ENCODE results near the gene VASP.
"Not testable (repeated sequence)": the region's sequence is repeated elsewhere in the genome, so short reads cannot be mapped to it uniquely, and the experiment has no call there.

The VASP gene

DNA sequence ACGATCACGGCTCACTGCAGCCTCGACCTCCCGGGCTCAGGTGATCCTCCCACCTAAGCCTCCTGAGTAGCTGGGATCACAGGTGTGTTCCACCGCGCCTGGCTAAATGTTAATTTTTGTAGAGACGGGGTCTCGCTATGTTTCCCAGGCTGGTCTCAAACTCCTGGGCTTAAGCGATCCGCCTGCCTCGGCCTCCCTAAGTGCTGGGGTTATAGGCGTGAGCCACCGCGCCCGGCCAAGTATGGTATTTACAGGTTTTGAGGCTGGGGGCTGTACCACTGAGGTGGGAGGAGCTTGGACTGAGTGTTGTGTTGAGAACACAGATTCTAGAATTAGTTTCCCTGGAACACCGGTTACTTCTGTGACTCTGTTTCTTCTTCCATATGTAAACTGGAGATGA lies 9.5 kb upstream of the VASP start:
- no peak for DNase-seq

DNA sequence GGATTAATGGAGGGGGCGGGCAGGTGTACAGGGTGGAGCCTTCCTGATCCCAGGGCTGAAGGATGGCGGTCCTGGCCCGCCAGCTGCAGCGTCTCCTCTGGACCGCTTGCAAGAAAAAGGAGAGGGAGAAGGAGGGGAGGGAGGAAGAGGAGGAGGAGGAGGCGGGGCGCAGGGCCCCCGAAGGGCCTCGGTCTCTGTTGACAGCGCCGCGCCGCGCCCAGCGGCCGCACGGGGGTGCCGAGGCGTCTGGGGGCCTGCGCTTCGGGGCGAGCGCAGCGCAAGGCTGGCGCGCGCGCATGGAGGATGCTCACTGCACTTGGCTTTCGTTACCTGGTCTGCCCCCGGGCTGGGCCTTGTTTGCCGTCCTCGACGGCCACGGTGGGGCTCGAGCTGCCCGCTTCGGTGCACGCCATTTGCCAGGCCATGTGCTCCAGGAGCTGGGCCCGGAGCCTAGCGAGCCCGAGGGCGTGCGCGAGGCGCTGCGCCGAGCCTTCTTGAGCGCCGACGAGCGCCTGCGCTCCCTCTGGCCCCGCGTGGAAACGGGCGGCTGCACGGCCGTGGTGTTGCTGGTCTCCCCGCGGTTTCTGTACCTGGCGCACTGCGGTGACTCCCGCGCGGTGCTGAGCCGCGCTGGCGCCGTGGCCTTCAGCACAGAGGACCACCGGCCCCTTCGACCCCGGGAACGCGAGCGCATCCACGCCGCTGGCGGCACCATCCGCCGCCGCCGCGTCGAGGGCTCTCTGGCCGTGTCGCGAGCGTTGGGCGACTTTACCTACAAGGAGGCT lies 8.7 kb upstream of the VASP start, which contains the start of gene PPM1N:
TSS of gene PPM1N (plus strand) at position 33 of the 785 bp plus-strand sequence. CDS start at position 63, 30 bp downstream.
- DNase-seq = peak; percentile 67

DNA sequence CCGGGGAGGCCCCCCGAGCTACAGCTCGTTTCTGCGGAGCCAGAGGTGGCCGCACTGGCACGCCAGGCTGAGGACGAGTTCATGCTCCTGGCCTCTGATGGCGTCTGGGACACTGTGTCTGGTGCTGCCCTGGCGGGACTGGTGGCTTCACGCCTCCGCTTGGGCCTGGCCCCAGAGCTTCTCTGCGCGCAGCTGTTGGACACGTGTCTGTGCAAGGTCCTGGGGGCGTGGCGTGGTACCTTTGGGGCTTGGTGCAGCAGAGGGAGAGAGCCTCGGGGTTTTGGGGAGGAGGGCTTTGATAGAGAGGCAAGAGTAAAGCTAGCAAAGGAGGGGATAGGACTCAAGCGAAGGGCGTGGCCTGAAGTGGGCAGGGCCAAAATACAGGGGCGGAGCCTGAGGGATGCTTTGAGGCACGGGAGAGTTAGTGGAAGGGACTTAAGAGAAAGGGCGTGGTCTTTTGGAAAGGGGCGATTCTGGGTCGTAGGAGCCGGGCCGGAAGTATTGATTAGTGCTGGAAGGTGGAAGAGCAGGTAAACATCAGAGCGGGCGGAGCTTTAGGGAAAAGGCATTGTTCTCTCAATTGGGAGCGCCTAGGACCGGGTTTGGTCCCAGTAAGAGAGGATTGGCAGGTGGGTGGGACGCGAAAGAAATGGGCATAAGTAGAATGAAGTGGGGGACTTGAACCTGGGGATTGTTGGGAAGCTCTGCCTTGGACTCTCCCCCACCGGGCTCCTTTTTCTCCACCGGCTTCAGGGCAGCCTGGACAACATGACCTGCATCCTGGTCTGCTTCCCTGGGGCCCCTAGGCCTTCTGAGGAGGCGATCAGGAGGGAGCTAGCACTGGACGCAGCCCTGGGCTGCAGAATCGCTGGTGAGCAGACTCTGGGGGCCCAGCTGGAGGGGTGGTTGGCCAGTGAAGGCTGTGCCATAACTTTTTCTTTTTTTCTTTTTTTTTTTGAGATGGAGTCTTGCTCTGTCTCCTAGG lies 7.8 kb upstream of the VASP start:
- DNase-seq = peak; percentile 80

DNA sequence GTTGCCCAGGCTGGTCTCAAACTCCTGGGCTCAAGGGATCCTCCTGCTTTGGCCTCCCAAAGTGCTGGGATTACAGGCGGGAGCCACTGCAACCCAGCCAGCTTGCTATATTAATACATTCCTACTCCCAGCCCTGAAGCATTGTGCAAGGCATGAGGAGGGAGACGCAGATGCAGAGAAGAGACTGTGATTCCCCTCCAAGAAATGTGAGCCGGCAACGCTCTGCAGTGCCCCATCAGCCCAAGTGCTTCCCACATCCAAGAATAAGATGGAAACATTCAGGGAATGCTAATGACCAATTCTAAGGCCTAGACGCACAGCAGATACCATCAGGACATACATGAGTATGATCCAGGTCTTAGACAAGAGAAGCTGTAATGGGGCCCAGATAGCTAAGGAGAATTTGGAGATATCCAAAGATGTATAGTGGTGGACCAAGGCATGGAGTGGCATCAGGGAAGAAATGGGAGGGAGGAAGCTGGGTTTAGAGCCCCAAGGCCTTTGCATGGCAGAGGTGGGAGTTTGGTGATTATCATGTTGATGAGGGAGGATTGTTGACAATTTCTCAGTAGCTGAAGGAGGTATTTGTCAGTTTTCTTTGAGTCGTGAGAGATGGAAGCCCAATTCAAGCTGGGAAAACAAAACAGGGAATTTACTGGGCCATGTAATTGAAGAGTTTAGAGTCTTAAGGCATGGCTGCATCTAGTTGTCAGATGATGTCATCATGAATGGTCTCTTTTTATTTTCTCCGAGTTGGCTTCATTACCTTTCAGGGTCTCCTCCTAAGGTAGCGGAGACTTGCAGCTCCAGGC lies 6.2 kb upstream of the VASP start:
- DNase-seq = no peak

DNA sequence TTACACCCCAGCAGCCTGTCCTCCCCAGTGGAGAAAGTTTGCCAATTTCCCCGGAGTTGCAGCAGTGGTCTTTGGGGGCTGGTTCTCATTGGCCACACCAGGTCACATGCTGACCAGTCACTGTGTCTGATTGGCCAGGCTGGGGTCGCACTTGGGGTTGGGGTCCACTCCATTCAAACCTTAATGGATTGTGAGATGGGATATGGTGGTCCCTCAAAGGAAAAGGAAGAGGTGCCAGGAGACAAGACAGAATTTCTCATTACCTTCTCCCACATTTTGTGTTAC lies 5.6 kb upstream of the VASP start:
- no peak for DNase-seq

DNA sequence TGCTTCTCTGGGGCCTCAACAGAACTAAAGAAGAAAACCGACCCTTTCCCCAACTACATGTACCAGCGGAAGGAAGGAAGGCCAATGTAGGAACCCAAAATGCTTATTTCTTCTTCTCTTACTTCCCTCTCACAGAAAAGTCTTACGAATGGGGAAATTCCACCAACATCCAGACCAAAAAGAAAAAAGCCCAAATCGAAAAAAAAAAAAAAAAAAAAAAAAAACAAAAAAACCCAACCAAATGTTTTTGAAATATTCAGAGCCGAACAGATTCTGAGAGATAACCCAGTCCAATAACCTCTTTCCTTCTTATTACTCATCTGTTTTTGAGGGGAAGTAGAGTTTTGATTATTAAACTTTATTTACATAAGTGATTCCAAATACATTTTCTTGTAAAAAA lies 5.2 kb upstream of the VASP start:
- no peak for DNase-seq

DNA sequence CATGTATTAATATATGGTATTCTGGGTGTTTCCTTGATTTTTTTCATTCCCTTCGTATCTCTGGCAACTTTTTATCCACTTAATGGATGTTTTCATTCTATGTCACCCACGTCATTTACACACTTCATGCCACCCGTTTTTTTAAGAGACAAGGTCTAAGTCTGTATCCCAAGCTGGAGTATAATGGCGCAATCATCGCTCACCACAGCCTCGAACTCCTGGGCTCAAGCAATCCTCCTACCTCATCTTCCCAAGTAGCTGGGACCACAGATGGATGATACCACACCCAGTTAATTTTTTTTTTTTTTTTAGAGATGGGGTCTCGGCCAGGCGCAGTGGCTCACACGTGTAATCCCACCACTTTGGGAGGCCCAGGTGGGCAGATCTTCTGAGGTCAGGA lies 3.4 kb upstream of the VASP start:
- DNase-seq = no peak

DNA sequence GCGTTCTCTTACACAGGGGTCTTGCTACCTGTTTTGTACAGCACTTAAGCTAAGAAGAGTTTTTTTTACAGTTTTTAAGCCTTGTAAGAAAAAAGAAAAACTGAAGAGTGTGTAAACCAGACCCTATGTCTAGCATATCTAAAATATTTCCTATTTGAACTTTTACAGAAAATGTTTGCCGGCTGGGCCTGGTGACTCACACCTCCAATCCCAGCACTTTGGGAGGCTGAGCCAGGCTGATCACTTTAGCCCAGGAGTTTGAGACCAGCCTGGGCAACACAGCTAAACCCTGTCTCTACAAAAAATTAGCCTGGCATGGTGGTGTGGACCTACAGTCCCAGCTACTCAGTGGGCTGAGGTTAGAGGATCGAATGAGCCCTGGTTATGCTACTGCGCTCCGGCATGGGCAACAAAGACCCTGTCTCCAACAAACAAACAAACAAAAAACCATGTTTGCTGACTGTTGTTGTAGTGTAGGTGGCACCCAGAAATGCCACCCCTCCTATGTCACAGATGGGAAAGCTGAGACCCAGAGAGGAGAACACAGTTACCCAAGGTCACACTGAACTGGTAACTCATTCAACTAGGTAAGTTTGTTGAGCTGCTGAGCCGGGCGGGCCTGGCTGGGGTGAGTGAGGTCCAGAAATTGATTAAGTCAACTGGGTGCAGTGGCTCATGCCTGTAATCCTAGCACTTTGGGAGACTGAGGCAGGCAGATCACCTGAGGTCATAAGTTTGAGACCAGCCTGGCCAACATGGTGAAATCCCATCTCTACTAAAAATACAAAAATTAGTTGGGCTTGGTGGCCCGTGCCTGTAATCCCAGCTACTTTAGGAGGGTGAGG lies 1.9 kb upstream of the VASP start:
- DNase-seq = no peak

DNA sequence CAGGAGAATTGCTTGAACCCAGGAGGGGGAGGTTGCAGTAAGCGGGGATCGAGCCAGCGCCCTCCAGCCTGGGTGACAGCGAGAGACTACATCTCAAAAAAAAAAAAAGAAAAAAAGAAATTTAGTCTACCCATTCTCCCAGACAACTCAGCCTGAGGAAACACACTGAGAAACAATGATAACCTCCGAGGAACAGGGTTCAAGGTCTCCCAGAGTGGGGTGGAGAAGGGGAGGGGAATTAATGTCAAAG lies 1.4 kb upstream of the VASP start:
- no peak for DNase-seq

DNA sequence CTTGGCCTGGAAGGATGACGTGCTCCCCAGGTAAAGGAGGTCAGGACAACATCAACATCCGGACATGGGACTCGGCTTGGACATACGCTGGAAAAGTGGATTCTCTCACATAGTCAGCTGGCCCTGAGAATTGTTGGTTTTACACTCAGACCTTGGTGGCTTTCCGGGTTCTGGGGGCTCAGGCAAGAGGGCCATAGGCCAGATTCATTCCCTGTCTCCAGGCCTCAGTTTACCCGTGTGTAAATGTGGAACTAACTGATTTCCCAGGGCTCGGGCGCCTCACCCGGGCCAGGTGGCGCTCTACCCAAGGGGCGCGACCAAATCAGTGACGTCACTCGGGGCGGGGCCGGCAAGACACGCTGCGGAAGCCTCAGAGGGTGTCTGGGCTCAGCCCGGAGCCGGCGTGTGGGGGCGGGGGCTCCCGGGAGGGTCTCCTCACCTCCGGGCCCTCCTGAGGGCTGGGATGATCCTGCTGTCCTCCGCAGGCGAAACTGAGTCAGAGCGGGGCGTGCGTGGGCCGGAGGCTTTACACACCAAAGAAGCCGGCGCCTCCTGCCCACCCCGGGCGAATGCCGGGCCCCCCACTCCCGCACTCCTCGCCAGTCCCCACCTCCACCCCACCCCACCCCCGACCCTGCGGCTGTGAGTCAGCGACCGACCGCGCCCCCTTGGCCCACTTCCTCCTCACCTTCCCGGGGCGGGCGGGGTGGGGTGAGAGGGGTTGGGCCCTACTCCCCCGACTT lies 862 bp upstream of the VASP start:
- peak; percentile 97 for DNase-seq

DNA sequence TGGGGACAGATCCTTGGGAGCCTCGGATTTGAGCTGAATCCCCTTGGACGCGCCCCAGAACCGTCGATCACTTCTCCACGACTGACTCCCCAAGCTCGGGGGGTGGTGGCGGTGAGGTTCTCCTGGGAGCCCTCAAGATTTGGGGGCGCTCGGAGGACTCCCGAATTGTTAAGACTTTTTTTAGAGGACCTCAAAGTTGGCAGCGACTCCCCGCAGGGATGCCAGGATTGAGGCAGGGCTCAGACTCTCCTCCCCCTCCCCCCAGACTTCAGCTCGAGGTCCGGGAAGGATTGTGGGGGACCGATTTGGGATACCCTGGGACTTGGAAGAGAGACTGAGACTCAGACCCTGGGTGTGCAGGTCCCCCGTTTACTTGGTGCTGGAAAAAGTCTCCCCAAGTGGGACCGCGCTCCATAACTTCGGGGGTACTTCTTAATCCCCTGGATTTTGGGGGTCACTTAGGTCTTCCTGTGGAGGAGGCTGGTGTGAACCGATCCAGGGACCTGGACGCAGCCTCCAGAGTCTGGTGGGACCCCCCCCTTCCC lies 665 bp downstream of the VASP start:
- DNase-seq = no peak

DNA sequence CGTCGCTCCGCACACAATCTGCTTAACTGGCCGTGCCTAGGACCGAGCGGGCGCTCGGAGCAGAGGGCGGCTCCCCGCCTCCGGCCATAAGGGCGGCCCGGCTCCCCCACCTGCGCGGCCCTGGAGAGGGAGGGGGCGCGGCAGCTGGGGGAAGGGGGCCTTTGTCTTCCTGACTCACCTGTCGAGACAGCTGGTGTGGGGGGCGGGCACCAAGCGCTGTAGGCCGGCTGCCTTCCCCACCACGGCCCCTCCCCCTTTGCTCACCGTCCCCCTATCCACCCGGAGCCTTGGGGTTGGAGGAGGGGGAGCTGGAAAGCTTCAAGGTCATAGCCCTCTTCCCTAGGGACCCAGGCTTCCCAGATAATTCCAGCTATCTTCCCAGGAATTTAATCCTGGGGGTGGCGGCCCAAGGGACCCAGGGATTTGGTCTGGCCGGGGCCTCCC lies 1.2 kb downstream of the VASP start:
- DNase-seq = peak; percentile 39

DNA sequence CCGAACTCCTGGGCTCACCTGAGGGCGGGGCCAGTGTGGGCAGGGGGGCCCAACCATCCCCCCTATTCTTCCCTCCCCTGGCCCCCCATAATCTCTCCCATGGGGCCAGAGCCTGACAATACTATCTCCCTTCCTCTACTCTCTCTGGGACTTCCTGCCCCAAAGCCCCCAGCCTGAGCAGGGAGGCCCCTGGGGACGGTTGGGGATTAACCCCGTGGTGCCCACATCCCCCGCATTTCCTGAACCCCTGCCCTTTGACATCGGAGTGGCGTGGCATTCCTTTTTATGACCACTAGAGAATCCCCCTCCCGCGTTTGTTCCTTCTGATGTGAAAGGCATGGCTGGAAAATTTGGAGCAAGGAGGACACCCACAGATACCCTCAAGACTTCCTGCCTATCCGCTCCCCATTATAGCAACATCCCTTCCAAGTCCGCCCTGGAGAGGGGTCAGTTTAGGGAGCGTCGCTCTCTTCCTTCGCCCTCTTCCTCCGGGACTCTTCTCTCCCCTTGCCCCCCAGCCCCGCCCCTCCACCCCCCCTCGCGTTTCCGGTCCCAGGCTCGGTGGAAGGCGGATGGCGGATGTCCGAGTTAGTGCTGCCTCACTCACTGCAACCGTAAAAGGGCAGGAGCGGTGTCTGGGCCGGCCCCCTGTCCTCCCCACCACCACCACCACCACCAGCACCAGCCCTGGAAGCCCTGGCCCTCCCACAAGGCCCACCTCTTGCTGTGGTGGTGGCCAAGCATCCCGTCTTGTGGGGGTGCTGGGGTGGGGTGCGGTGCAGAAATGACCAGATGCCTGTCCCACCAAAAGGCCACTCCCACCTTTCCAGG lies 1.8 kb downstream of the VASP start:
- peak; percentile 70 for DNase-seq

DNA sequence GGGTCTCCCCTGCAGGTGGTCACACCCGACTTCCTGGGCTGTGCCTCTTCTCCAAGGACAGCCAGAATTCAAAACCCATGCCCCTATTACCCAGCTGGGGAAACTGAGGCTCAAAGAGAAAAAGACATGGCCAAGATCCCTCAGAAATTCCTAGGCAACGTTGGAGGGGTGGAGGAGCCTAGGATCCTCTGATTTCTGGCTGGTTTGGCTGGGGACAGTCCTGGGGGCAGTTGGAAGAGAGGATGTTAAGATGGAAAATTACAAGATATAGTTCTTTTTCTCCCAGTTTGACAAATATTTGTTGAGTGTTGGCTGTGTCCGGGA lies 2.4 kb downstream of the VASP start:
- no peak for DNase-seq

DNA sequence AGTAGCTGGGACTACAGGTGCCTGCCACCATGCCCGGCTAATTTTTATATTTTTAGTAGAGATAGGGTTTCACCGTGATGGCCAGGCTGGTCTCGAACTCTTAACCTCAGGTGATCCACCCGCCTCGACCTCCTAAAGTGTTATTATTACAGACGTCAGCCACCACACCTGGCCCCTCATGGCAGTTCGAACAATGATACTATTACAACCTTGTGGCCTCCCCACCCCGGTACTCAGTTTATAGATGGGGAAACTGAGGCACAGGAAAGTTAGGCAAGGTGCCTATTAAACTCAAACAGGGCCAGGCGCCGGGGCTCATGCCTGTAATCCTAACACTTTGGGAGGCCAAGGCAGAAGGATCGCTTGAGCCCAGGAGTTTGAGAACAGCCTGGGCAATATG lies 3.1 kb downstream of the VASP start:
- not testable (repeated sequence) for DNase-seq

DNA sequence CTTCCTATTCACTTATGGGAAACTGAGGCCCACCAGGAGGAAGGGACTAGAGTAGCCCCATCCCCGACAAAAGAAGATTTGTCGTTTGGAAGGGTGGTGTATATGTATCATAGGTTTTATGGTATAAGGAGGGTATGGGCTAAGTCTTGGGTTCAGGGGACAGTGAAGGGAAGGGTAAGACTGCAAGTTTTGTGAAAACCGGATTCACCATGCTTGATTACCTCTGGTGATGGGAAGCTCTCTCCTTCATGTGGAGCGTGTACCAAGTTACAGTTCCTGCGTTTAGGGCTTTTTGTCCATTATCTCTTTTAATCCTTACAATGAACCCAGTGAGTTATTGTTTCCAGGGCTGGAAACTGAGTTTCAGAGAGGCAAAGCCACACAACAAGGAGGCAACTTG lies 3.8 kb downstream of the VASP start:
- no peak for DNase-seq

DNA sequence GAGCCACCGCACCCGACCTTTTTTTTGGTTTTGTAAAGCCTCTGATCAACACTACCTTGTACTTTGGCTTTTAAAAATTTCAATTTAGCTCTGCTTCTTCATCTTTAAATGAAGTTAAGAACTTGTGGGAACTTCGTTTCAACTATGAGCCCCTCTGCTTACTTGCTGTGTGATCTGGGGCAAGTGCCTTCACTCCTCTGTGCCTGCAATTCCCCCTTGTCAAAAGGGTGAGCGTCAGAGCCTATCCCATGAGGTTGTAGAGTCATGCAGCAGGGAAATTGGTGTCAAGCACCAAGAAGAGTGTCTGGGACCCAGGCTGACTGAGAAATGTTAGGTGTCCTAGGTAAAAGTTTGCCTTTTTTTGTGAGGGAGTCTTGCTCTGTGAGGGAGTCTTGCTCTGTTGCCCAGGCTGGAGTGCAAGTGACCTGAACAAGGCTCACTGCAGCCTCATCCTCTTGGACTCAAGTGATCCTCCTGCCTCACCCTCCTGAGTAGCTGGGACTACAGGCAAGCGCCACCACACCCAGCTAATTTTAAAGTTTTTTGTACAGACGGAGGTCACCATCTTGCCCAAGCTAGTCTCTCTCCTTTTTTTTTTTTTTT lies 5.7 kb downstream of the VASP start:
- no peak for DNase-seq

DNA sequence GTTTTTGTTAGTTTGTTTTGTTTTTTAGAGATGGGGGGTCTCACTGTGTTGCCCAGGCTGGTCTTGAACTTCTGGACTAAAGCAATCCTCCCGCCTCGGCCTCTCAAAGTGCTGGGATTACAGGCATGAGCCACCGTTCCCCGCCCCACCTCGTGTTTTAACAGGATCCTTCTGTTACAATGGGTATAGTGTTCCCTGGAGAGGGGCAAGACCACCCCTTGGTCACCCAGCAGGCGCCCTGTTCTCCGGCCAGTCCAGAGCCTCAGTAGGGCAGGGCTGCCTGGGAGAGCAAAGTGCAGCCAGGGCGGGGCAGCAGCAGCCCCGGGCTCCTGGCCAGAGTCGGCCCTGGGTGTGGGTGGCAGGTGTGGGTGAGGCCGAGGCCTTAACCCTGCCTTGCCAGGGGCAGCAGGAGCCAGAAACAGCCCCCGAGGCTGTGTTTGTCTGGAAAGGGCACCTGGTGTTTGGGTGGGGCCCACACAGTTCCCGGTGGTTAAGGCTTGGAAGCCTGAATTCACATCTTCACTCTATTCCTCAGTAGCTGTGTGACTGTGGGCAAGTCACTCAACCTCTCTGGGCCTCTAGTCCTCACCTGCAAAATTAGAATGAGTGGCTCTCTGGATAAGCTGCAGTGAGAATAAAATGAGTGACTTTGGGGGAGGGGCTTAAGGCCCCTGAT lies 7.2 kb downstream of the VASP start:
- peak; percentile 50 for DNase-seq

DNA sequence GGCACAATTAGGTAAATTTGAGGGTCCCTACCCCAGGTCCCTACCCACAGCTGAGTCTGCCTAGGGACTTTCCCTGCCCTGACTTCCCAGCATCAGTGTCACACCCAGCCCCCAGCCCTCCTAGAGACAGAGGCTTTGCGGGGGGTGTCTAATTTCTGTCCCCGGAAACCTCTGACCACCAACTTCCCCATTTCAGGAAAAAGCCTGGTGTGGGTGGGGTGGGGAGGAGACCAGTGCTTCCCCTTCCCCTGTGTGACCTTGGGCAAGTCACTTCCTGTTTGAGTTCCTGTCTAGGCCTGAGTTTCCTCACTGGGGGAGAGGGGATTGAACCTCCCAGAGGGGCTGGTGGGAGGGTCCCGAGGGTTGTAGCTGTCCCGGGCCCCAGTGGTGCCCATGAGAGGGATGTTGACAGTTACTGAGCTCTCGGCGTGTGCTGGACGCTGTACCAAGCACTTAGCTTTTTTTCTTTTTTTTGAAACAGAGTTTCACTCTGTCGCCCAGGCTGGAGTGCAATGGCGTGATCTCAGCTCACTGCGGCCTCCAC lies 7.9 kb downstream of the VASP start:
- peak; percentile 60 for DNase-seq
